Activated CD8-positive, alpha-beta memory T cell treated with anti-CD3 and anti-CD28 coated beads, Interleukin-2, amount 10 ng/mL, durations not matched to agents 7 days and 5 days (primary cell): ENCODE measurements around the gene NLRX1. TPM values are rescaled to one million over a fixed set of nuclear protein-coding genes. Genes with fewer than 3 reads are reported as not detected.
A peak's percentile ranks its signal among the peaks of the same experiment; 100 is the strongest.
"Not testable (repeated sequence)": the region's sequence is repeated elsewhere in the genome, so short reads cannot be mapped to it uniquely, and the experiment has no call there.

Experiments used
- ATAC-seq: fragments of 150-1000 bp; cut with Tn5 transposase; one replicate; pipeline ENCODE4 v1.10.0; 2021; ENCODE audit warnings: moderate library complexity
- CTCF ChIA-PET: fragments of 350-600 bp; sonication (Branson Sonifier 250); formaldehyde crosslinking; loops from one replicate; lab custom pipeline; 2021; ENCODE audit warnings: antibody characterized with exemption; lab: Charles Lee
- DNase-seq: peaks from one replicate; pipeline ENCODE4 v3.0.0-alpha.2; 2020
- H3K27ac Mint-ChIP-seq: one replicate; pipeline ENCODE4 v1.8.0; 2021; ENCODE audit warnings: mild to moderate bottlenecking, mixed read lengths
- H3K27me3 Mint-ChIP-seq: one replicate; pipeline ENCODE4 v1.8.0; 2021; ENCODE audit warnings: mixed read lengths
- H3K36me3 Mint-ChIP-seq: one replicate; pipeline ENCODE4 v1.8.0; 2021; ENCODE audit warnings: mild to moderate bottlenecking, mixed read lengths
- H3K4me1 Mint-ChIP-seq: one replicate; pipeline ENCODE4 v1.8.0; 2021; ENCODE audit warnings: mixed read lengths
- H3K4me3 Mint-ChIP-seq: one replicate; pipeline ENCODE4 v1.8.0; 2021; ENCODE audit warnings: mild to moderate bottlenecking, moderate library complexity, mixed read lengths
- H3K9me3 Mint-ChIP-seq: one replicate; pipeline ENCODE4 v1.8.0; 2022; ENCODE audit warnings: low read depth, mixed read lengths
- total RNA-seq, 2 experiments: library from RNA; stranded (reverse); gene quantifications; one replicate each; pipeline ENCODE4 v1.2.3, GENCODE V29; 2021

NLRX1 gene
- total RNA-seq, 2 experiments from 2014 or later, result 21.2 to 22.2 TPM

DNA sequence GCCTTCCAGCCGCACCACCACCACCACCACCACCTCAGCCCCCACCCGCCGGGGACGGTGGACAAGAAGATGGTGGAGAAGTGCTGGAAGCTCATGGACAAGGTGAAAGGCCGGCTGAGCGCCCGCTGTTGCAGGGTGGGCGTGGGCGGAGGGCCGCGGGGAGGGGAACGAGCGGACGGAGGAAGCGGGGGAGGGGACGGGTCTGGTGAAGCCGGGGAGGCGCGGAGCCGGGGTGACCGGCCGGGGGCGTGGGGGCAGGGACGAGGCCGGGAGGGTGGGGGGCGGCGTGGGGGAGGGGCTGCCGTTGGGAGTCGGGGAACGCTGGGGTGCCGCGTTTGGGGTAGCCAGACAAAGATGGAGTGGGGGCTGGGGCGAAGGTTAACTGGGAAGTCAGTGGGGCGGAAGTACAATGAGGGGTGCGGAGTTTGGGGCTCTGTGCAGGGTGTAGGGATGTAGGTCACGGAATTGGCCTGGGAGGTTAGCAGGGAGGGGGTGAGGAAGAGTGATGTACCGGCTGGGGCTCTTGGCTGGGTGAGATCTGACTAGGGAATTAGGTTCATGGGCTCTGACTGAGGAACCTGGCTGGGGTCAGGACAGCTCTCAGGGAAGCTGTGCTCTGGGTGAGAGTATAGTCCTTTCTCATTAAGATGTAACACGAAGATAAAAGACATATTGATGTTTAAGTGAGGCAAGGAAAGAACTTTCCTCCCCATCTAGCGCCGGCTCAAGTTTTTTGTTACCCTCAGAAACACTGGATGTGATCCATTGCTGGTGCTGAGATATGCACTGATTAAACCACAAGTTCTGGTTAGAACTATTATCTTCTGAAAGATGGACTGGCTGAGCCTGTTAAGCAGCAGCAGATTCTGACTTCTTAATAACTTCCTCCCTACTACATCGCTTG lies 38.2 kb downstream of the NLRX1 start:
- H3K27ac Mint-ChIP-seq, result peak overlapping the region; percentile 87
- CTCF ChIA-PET, result interaction anchor here (0.5 to 5.6 kb wide), 41 partner anchors 8 to 659 kb away, joined by 3 to 85 read pairs (median 5); partner anchors contain the start of genes C2CD2L, DPAGT1, MCAM and NHERF4
- peaks cover 3% of the 10 kb centered on the region for H3K36me3 Mint-ChIP-seq
- peaks cover 29% of the 10 kb centered on the region for H3K4me1 Mint-ChIP-seq
- ATAC-seq (peak; percentile 48), DNase-seq (peak; percentile 69)
- no peaks in the 10 kb centered on the region for H3K27me3 Mint-ChIP-seq
- H3K9me3 Mint-ChIP-seq, result no peaks in the 10 kb centered on the region
- H3K4me3 Mint-ChIP-seq, result peak overlapping the region; percentile 99

DNA sequence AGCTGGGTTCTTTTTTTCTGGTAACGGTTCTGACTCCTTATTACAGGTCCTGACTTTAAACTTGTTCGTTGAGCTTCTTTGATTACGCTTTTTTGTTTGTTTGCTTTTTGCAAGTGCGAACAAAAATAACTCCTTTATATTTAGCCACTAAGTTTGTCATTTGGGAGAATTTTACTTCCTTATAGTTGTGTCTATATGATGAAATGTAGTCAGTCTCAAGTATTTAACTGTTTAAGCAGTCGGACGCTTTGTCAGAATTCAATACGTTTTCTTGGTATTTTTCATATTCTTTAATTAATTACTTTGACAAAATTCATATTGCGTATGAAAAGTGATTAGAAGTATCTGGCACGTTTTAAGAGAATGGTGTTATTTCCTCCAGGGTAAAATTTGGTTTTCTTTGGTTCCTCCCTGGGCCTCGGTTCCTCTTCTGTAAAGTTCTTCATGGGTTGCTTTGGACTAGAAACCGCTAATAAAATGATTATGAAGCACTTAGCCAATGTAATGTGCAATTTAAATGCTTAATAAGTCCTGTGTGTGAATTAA lies 39.0 kb downstream of the NLRX1 start:
- Mint-ChIP-seq H3K27me3 (no peaks in the 10 kb centered on the region), H3K9me3 (no peaks in the 10 kb centered on the region), H3K4me1 (peaks cover 29% of the 10 kb centered on the region), H3K27ac (peak overlapping the region; percentile 87), H3K36me3 (peaks cover 3% of the 10 kb centered on the region), H3K4me3 (peak overlapping the region; percentile 99)
- ATAC-seq (no peak), DNase-seq (no peak)
- CTCF ChIA-PET, result interaction anchor here (0.5 to 5.6 kb wide), 11 partner anchors 7 to 659 kb away, joined by 3 to 85 read pairs (median 12); partner anchors contain the start of gene NLRX1

DNA sequence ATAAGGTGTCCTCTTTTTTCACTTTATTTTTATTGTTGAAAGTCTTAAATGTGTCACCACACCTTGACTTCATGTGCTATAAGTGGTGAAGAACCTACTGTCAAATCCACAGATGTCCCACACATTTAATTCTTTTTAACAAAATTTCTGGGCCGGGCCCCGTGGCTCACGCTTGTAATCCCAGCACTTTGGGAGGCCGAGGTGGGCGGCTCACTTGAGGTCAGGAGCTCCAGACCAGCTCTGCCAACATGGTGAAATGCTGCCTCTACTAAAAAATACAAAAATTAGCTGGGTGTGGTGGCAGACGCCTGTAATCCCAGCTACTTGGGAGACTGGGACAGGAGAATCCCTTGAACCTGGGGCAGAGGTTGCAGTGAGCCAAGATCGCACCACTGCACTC lies 40.7 kb downstream of the NLRX1 start:
- peaks cover 30% of the 10 kb centered on the region for H3K4me1 Mint-ChIP-seq
- H3K27ac Mint-ChIP-seq, result no peak overlapping the region
- H3K27me3 Mint-ChIP-seq, result no peaks in the 10 kb centered on the region
- peaks cover 5% of the 10 kb centered on the region for H3K36me3 Mint-ChIP-seq
- ATAC-seq (no peak), DNase-seq (no peak)
- H3K9me3 Mint-ChIP-seq, result no peaks in the 10 kb centered on the region
- CTCF ChIA-PET, result interaction anchor here (0.7 to 2.0 kb wide), 5 partner anchors 13 to 113 kb away, joined by 3 to 6 read pairs (median 5); no protein-coding TSS in a partner anchor
- H3K4me3 Mint-ChIP-seq, result no peak overlapping the region

DNA sequence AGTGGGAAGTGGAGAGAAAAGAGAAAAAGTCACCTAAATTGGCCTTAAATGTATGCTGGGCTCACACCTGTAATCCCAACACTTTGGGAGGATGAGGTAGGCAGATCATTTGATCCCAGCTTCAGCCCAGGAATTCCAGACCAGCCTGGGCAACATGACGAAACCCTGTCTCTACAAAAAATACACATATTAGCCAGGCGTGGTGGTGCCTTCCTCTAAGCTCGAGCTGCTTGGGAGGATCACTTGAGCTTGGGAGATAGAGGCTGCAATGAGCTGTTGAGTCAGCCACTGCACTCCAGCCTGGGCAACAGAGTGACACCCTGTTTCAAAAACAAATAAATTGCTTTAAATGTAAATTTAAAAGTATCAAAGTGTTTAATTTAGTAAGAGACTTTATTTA lies 41.5 kb downstream of the NLRX1 start:
- H3K4me1 Mint-ChIP-seq, result peaks cover 28% of the 10 kb centered on the region
- CTCF ChIA-PET, result interaction anchor here (0.6 to 2.0 kb wide), 8 partner anchors 12 to 130 kb away, joined by 3 to 6 read pairs (median 3); partner anchors contain the start of gene MCAM

DNA sequence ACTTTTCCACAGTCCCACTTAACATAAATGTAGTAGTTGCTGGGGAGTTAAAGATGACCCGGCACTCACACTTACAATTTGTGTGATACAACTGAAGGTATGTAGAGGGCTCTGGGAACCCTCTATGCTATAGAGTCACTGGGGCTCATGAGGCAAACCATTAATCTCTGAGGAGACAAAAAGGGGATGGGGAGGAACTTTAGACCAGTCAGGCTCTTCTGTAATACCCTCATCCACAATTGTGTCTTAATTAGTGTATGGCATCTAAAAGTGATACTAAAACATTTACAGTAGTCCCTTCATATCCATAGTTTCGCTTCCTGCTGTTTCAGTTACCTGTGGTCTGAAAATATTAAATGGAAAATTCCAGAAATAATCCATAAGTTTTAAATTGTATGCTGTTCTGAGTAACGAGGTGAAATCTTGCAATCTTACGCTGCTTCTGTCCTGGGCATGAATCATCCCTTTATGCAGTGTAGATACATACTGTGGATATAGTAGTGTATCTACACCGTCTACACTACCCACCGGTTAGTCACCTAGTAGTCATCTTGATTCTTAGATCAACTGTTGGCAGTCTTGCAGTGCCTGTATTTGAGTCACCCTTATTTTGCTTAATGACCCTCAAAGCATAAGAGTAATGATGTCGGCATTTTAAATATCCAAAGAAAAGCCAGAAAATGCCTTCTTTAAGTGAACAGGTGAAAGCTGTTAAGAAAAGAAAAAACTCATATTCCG lies 49.8 kb downstream of the NLRX1 start:
- no peak overlapping the region for H3K4me3 Mint-ChIP-seq
- H3K27me3 Mint-ChIP-seq, result no peaks in the 10 kb centered on the region
- DNase-seq, result no peak
- H3K36me3 Mint-ChIP-seq, result peaks cover 4% of the 10 kb centered on the region
- CTCF ChIA-PET, result interaction anchor here (1.0 to 1.9 kb wide), 2 partner anchors 11 to 13 kb away, joined by 3 to 8 read pairs; partner anchors contain the start of gene CBL
- peaks cover 23% of the 10 kb centered on the region for H3K4me1 Mint-ChIP-seq
- H3K9me3 Mint-ChIP-seq, result no peaks in the 10 kb centered on the region
- no peak overlapping the region for H3K27ac Mint-ChIP-seq
- peak; percentile 84 for ATAC-seq

More for the DNA sequence above, 41.5 kb downstream of the NLRX1 start:
- Mint-ChIP-seq H3K4me3 (no peak overlapping the region), H3K9me3 (no peaks in the 10 kb centered on the region), H3K27me3 (no peaks in the 10 kb centered on the region), H3K27ac (no peak overlapping the region), H3K36me3 (peaks cover 5% of the 10 kb centered on the region)
- no peak for DNase-seq
- ATAC-seq, result no peak

DNA sequence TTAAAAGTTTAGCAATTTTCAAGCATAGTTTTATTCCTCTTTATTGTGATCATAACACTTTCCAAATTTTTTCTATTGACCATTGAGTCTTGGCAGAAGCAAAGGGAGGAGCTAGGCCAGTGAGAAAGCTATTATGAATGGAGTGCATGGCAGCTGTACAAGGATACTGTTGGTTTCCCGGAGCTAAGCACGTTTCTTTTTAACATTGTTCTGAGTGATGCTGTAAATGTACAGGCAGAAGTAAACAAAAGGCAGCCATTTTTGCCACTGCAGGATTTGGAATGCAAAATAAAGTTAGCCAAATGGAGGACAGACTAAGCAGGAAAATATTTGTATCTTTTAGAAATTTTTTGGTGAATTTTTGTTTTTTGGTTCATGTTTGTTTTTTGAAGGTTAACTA lies 53.8 kb downstream of the NLRX1 start:
- H3K4me3 Mint-ChIP-seq, result no peak overlapping the region

DNA sequence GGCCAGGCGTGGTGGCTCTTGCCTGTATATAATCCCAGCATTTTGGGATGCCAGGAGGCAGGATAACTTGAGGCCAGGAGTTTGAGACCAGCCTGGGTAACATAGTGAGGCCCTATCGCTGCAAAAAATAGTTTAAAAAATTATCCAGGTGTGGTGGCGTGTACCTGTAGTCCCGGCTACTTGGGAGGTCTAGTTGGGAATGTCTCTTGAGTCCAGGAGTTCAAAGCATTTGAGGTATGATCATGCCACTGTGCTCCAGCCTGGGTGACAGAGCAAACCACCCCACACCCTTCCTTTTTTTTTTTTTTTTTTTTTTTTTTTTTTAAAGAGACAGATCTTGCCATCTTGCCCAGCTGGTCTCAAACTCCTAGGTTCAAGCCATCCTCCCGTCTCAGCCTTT lies 54.4 kb downstream of the NLRX1 start:
- Mint-ChIP-seq H3K4me1 (peaks cover 23% of the 10 kb centered on the region), H3K27ac (no peak overlapping the region), H3K27me3 (no peaks in the 10 kb centered on the region), H3K9me3 (no peaks in the 10 kb centered on the region), H3K4me3 (no peak overlapping the region), H3K36me3 (peaks cover 17% of the 10 kb centered on the region)
- CTCF ChIA-PET, result no interaction called here
- DNase-seq (no peak), ATAC-seq (no peak)

More for the DNA sequence above, 53.8 kb downstream of the NLRX1 start:
- H3K27me3 Mint-ChIP-seq, result no peaks in the 10 kb centered on the region
- CTCF ChIA-PET, result interaction anchor here (1.1 to 2.0 kb wide), 3 partner anchors 17 to 99 kb away, joined by 3 to 7 read pairs (median 3); partner anchors contain the start of gene CBL
- H3K9me3 Mint-ChIP-seq, result no peaks in the 10 kb centered on the region
- ATAC-seq (no peak), DNase-seq (no peak)
- H3K4me1 Mint-ChIP-seq, result peaks cover 25% of the 10 kb centered on the region
- peaks cover 15% of the 10 kb centered on the region for H3K36me3 Mint-ChIP-seq
- no peak overlapping the region for H3K27ac Mint-ChIP-seq

DNA sequence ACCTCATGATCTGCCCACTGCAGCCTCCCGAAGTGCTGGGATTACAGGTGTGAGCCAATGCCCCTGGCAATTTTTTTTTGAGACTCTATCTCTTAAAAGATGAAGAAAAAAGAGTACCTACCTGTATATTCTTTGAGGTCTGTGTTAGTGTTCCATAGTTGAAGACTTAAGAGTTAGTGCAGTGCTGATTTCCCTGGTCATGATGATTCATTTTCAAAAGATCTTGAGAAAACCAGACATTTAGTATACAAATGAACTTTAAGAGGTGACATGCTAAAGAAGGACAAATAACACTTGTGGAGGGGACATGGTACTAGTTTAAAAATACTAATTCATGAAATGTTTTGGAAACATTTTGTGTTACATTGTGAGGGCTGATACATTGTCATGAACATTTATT lies 55.3 kb downstream of the NLRX1 start:
- CTCF ChIA-PET, result no interaction called here
- Mint-ChIP-seq H3K27me3 (no peaks in the 10 kb centered on the region), H3K36me3 (peaks cover 18% of the 10 kb centered on the region), H3K4me1 (peaks cover 25% of the 10 kb centered on the region), H3K9me3 (no peaks in the 10 kb centered on the region), H3K27ac (no peak overlapping the region), H3K4me3 (no peak overlapping the region)
- DNase-seq (no peak), ATAC-seq (no peak)

DNA sequence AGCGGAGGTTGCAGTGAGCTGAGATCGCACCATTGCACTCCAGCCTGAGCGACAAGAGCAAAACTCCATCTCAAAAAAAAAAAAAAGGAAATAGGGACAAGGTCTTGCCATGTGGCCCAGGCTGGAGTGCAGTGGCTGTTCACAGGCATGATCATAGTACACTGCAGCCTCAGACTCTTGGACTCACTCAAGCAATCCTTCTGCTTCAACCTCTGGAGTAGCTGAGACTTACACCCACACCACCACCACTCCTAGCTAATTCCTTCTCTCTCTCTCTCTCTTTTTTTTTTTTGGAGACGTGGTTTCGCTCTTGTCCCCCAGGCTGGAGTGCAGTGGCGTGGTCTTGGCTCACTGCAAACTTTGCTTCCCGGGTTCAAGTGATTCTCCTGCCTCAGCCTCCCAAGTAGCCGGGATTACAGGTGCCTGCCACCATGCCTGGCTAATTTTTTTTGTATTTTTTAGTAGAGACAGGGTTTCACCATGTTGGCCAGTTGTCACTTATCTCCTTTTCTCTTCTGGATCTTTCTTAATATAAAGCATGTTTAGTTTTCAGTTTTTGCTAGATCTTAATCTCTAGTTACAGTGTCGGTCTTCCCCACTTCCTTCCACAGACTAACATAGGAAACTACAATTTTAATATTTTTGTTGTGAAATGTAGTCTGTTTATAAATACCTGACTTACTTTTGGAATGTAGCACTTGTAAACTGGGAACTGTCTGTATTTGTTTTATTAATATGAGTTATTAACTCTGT lies 60.2 kb downstream of the NLRX1 start:
- ATAC-seq, result peak; percentile 49
- Mint-ChIP-seq H3K4me3 (peak overlapping the region; percentile 17), H3K27ac (peak overlapping the region; percentile 56), H3K36me3 (peaks cover 29% of the 10 kb centered on the region), H3K4me1 (peaks cover 37% of the 10 kb centered on the region)
- H3K27me3 Mint-ChIP-seq, H3K9me3 Mint-ChIP-seq, DNase-seq: not testable (repeated sequence)
- CTCF ChIA-PET, result interaction anchor here (1.0 to 1.7 kb wide), 2 partner anchors 23 to 56 kb away, joined by 3 to 6 read pairs; partner anchors contain the start of gene CBL

DNA sequence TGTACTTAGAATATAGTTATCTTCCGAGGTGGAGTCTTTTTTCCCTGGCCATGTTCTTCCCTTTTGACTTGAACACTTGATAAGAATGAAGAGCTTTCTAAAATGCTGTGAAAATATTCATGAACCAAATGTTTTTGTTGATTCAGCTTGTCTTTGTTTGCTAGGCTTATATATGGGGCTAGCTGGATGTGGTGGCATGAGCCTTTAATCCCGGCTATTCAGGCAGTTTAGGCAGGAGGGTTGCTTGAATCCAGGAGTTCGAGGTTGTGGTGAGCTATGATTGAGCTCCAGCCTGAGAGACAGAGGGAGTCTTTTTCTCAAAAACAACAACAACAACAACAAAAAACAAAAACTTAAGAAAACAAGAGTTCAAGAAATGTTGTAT lies 60.8 kb downstream of the NLRX1 start:
- CTCF ChIA-PET, result interaction anchor here (1.0 to 1.7 kb wide), 2 partner anchors 23 to 55 kb away, joined by 3 to 6 read pairs; partner anchors contain the start of gene CBL
- H3K9me3 Mint-ChIP-seq, result no peaks in the 10 kb centered on the region
- no peak for DNase-seq
- H3K27ac Mint-ChIP-seq, result peak overlapping the region; percentile 56
- ATAC-seq, result peak; percentile 45
- peaks cover 28% of the 10 kb centered on the region for H3K36me3 Mint-ChIP-seq
- no peaks in the 10 kb centered on the region for H3K27me3 Mint-ChIP-seq
- no peak overlapping the region for H3K4me3 Mint-ChIP-seq
- peaks cover 31% of the 10 kb centered on the region for H3K4me1 Mint-ChIP-seq

DNA sequence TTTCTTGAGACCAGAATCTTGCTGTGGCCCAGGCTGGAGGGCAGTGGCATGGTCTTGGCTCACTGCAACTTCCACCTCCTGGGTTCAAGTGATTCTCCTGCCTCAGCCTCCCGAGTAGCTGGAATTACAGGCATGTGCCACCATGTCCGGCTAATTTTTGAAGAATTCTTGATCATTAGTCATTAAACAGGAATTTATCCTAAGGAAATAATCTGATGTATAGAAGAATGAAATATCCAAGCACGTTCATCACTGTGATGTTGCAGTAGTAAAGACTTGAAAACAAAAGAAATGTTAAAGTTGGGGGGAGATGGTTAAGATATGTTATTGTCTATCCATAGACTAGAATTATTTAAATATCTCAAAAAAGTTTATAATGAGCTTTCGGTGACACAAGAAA lies 61.2 kb downstream of the NLRX1 start:
- H3K4me1 Mint-ChIP-seq, result peaks cover 30% of the 10 kb centered on the region
- CTCF ChIA-PET, result interaction anchor here (1.0 to 1.2 kb wide), 3 partner anchors 24 to 55 kb away, joined by 3 to 6 read pairs (median 3); partner anchors contain the start of gene CBL
- DNase-seq, result no peak

More for the DNA sequence above, 61.2 kb downstream of the NLRX1 start:
- H3K9me3 Mint-ChIP-seq, result no peaks in the 10 kb centered on the region
- no peak overlapping the region for H3K27ac Mint-ChIP-seq
- H3K4me3 Mint-ChIP-seq, result no peak overlapping the region
- peaks cover 27% of the 10 kb centered on the region for H3K36me3 Mint-ChIP-seq
- no peak for ATAC-seq
- no peaks in the 10 kb centered on the region for H3K27me3 Mint-ChIP-seq
